CD4-positive, alpha-beta T cell treated with Interleukin-15 for 4 hours (primary cell): ENCODE measurements around the gene METTL9.
"Not testable (repeated sequence)": the region's sequence is repeated elsewhere in the genome, so short reads cannot be mapped to it uniquely, and the experiment has no call there.

Experiments used
- DNase-seq: peaks from one replicate; pipeline ENCODE4 v3.0.0-alpha.2; 2020; ENCODE audit warnings: low spot score

METTL9 gene

DNA sequence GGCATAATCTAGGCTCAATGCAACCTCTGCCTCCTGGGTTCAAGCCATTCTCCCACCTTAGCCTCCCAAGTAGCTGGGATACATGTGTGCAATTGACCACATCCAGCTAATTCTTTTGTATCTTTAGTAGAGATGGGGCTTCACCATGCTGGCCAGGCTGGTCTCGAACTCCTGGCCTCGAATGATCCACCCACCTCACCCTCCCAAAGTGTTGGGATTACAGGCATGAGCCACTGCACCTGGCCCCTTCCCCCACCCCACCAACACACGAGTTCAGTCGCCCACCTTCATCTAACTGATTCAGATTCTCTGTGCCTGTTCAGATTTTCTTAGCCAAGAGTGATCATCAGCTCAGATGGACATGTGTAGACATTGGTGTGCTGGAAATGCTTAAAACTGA lies 25.0 kb upstream of the METTL9 start:
- no peak for DNase-seq

DNA sequence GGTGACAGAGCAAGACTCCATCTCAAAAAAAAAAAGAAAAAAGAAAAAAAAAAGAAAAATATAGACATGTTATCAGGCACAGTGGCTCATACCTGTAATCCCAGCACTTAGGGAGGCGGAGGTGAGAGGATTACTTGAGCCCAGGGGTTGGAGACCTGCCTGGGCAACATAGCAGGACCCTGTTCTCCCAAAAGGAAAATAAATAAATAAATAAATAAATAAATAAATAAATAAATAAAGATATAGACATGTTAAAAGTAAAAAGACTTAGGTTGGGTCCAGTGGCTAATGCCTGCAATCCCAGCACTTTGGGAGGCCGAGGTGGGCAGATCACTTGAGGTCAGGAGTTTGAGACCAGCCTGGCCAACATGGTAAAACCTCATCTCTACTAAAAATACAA lies 23.1 kb upstream of the METTL9 start:
- DNase-seq, result not testable (repeated sequence)

DNA sequence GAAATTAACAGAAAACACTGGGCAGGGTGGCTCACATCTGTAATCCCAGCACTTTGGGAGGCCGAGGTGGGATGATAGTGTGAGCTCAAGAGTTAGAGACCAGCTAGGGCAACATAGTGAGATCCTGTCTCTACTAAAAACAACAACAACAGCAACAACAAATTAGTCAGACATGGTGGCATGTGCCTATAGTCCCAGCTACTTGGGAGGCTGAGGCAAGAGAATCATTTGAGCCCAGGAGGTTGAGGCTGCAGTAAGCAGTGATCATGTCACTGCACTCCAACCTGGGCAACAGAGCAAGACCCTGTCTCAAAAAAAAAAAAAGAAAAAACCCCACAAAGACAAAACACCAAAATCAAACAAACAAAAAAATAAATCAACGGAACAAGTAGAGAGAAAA lies 21.9 kb upstream of the METTL9 start:
- not testable (repeated sequence) for DNase-seq

DNA sequence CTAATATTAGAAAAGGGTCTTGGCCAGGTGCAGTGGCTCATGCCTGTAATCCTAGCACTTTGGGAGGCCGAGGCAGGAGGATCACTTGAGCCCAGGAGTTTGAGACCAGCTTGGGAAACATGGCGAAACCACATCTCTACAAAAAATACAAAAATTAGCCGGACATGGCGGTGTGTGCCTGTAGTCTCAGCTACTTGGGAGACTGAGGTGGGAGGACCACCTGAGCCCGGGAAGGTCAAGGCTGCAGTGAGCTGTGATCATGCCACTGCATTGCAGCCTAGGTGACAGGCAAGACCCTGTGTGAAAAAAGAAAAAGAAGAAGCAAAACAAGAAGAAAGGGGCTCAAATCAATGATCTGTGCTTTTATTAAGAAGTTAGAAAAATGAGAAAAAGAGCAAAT lies 21.1 kb upstream of the METTL9 start:
- not testable (repeated sequence) for DNase-seq

DNA sequence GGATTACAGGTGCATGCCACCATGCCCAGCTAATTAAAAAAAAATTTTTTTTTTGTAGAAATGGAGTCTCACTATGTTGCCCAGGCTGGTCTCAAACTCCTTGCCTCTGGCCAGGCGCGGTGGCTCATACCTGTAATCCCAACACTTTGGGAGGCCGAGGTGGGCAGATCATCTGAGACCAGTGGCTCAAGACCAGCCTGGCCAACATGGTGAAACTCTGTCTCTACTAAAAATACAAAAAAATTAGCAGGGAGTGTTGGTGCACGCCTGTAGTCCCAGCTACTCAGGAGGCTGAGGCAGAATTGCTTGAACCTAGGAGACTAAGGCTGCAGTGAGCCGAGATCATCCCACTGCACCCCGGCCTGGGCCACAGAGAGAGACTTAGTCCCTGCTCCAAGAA lies 19.2 kb upstream of the METTL9 start:
- DNase-seq, result not testable (repeated sequence)

DNA sequence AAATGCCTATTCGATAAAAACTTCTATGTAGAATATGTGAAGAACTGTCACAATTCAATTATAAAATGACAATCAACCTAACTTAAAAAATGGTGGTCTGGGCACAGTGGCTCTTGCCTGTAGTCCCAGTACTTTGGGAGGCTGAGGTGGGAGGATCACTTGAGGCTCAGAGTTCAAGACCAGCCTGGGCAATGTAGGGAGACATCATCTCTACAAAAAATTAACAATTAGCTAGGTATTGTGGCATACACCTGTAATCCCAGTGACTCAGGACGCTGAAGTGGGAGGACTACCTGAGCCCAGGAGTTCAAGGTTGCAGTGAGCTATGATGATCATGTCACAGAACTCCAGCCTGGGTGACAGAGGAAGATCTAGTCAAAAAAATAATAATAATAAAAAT lies 18.6 kb upstream of the METTL9 start:
- DNase-seq, result no peak

DNA sequence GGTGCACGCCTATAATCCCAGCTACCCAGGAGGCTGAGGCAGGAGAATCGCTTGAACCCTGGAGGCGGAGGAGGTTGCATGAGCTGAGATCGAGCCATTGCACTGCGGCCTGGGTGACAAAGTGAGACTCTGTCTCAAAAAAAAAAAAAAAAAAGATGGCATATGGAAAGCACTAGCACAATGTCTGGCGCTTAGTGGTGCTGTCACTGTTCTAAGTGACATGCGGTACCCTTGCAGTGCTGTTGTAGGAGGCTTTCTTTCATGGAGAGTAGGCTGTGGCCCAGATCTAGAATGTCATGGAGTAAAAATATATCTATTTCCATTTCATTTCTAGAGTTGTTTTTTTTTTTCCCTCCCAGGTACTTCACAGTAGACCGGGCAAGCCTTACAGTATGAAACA lies 14.6 kb upstream of the METTL9 start:
- DNase-seq, result no peak

DNA sequence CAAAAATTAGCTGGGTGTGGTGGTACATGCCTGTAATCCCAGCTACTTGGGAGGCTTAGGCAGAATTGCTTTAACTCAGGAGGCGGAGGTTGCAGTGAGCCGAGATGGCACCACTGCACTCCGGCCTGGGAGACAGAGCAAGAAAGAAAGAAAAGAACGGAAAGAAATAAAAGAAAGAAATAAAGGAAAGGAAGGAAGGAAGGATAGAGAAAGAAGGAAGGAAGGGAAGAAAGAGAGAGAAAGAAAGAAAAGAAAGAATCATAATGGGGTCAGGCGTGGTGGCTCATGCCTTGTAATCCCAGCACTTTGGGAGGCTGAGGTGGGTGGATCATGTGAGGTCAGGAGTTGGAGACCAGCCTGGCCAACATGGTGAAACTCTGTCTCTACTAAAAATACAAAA lies 10.8 kb upstream of the METTL9 start:
- not testable (repeated sequence) for DNase-seq

DNA sequence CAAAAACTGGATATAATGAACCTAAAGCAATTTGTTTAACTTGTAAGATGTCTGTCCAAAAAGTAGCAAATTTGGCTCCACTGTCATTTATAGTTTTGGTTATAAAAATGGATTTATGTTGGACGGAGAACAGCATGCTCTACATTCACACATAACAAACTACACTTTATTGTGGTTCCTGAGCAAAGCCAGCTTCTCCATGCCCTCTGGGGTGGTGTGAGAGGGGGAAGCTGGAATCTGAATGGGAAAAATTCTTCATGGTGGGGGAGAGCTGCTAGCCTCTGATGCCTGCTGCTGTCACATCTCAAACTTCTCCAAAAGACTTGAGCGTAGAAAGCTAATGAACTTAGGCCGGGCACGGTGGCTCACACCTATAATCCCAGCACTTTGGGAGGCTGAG lies 9.8 kb upstream of the METTL9 start:
- DNase-seq, result no peak

DNA sequence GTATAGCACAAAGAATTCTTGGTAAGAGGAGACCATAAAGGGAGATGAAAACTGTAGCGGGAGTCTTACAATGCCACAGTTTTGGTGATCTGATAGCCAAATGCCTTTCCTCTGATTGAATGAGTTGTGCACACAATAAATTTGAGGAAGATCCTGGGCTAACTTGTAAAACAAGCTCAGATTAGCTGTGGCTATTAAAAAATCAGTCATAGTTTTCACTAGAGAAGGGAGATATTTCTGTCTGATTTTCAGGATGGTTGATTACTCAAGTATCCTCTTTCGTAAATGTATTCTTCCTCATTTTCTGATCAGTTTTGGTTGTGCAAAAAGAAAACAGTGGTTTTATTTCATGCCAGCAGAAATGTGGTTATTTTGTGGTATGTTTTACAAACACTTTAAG lies 9.1 kb upstream of the METTL9 start:
- DNase-seq, result no peak

DNA sequence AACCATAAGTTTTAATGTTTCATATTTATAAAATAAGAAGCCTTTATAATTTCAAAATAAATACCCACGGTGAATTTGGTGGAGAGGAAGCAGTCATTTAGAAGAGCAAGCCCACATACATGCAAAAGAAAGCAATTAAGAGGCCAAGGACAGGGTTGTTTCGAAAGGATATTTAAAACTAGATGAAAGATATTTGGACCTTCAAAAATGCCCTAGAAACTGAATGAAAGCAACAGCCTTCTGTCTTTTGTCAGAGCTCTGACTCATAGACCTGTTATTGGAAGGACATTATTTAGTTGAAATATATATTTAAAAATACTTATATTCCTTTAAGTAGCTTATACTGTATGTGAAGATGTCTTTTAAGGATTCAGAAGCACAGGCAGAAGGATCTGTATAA lies 8.6 kb upstream of the METTL9 start:
- no peak for DNase-seq

DNA sequence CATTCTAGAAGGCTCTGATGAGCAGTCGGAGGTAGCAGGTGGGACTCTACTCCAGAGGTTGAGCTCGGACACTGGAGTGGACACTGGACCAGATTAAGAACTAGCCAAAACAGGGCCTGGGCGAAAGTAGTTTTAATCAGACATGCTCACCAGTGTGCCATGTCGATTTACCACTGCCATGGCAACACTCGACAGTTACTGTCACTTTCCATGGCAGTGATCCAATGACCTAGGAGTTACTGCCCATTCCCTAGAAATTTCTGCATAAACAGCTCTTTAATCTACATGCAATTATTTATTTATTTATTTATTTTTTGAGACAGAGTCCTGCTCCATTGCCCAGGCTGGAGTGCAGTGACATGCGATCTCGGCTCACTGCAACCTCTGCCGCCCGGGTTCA lies 7.2 kb upstream of the METTL9 start:
- DNase-seq, result no peak

DNA sequence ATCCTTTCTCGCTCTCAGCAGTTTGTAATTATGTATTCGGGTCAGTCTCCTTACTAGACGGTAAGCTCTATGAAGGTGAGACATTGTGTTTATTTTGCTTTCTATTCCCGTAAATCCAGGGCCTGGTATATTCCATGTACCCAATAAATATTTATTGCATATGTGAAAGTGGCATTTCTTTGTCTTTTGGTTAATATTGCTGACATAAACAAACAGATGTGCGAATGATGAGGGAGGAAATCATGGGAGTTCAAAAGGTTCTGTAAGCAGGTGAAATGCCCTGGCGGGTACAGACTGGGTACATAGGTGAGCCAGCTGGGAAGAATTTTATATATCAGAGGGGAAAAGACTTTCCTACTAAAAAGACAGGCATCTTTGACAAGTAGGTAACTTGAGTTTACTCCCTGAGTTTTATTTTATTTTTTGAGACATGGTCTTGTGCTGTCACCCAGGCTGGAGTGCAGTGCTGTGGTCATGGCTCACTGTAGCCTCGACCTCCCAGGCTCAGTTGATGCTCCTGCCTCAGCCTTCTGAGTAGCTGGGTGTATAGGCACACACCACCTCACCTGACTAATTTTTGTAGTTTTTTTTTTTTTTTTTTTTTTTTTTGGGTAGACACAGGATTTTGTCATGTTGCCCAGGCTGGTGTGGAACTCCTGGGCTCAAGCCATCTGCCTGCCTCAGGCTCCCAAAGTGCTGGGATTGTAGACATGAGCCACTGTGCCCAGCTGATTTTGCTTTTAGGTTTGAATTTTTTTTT lies 5.7 kb upstream of the METTL9 start:
- no peak for DNase-seq

DNA sequence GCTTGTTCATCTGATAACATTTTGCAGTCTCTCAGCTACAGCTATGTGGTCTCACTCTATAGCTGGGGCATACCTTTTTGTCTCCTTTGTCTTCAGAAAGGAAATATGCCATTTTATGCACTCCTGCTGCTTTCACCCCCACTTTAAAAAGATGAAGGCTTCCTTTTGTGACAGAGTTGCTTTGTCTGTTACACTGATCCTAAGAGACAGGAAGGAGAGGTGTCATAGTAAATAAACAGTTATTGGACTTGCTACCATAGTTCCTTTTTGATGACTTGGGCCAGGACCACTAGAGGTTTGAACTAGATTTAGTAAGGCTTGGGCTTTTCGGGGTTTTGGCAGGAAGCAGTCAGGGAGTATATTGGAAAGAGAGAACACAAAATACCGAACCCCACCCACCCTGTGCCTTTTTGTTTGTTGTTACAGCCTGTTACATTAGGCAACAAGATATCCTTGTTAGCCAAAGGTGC lies 1.8 kb upstream of the METTL9 start:
- DNase-seq, result no peak

DNA sequence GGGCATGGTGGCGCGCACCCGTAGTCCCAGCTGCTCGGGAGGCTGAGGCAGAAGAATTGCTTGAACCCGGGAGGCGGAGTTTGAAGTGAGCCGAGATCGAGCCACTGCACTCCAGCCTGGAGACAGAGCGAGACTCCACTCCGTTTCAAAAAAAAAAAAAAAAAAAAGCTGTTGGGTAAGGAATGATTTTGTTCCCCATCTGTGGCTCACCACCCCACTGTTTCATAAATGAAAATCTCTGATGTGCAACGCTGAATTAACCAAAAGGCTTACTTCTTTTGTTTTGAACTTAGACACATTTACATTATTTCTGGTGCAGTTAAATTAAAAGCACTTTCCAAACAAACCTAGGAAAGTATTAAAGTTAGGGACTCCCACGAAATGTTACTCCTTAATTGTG lies 1.2 kb upstream of the METTL9 start:
- DNase-seq, result no peak

DNA sequence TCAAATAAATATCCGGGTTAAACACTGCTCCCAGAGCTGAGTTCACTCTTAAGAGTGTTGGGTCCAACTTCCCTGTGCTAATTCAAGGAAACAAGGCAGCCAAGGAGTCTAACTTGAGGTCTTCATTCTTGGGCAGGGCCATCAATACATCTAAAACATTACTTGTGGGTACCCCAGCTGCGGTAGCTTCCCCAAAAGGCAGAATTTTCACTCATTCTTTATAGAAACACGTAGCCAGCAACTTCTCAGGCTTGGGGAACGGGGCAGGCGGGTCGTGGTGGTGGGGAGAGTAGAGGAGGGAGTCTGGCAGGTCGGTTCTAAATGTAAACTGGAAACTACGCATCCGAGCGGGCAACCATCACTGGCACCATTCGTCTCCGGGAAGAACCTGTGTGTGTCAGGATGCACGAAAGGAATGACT lies 666 bp upstream of the METTL9 start:
- DNase-seq, result no peak

DNA sequence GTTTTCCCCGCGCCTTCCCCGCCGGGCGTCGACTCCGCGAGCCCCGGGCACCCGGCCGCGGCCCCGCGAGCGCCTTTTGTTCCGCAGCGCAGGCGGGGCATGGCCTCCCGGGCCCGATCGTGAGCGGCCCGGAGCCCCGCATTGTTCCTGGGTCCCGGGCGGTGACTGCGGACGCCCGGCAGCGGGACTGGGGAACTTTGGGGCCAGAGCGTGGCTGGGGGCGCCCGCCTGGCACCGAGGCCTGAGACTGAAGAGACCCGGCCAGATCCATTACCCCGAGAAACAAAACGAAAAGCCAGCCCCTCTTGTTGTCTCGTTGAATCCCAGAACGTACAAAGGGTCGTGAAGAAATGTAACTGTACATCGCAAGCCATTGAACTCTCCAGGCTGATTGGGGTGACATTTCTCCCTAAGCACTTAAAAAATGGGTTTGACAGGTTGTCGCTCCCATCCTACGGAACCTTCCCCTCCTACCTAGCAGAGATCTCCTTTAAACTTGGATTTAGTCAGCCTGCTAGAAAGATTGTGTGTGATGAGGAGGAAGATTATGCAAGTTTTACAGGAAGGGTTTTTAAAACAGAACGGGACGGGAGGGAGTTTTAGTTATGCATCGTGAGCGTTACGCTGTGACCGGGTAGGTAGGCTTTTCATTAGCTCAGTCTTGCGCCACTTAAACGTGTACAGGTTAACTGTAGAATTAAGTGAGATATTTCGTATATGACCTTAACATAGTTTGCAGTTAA lies 825 bp downstream of the METTL9 start:
- peak; percentile 34 for DNase-seq

DNA sequence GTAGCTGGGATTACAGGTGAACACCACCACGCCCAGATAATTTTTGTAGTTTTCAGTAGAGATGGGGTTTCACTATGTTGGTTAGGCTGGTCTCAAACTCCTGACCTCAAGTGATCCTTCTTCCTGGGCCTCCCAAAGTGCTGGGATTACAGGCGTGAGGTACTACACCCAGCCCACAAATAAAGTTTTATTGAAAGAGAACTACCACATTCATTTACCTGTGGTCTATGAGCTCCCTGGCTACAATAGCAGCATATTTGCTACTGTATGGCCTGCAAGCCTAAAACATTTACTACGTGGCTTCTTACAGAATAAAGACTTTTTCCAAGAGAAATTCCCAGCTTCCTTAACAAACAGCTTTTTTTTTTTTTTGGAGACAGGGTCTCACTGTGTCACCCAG lies 3.4 kb downstream of the METTL9 start:
- no peak for DNase-seq

DNA sequence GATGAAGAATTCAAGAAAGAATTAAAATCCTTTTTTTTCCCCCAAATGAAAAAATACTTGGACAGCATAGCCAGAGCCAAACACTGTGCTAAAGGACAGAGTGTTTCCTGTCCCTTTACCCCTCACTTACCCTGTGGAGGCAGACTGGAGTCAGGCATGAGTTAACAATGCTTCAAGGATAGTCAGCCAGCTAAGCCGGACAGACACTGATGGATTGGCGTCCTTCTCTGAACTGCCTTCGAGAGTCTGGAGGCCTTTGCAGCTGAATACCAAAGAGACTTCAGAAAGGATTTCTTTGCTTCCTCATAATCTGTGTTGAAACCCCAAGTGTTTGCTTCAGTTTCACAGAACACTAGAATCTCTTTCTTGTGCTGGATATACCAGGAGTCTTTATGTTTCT lies 4.6 kb downstream of the METTL9 start:
- DNase-seq, result no peak

DNA sequence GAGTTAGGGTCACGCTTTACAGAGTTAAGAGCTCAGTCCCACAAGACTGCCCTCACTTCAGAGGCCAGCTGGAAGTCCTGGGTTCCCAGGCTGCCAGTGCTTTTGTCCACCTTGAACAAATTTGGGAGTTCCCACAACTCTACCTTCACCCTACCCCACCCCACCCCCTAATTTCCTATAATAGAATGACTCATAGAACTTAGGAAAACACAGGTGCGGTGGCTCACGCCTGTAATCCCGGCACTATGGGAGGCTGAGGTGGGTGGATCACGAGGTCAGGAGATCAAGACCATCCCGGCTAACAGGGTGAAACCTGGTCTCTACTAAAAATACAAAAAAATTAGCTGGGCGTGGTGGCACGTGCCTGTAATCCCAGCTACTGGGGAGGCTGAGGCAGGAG lies 6.5 kb downstream of the METTL9 start:
- DNase-seq, result not testable (repeated sequence)

DNA sequence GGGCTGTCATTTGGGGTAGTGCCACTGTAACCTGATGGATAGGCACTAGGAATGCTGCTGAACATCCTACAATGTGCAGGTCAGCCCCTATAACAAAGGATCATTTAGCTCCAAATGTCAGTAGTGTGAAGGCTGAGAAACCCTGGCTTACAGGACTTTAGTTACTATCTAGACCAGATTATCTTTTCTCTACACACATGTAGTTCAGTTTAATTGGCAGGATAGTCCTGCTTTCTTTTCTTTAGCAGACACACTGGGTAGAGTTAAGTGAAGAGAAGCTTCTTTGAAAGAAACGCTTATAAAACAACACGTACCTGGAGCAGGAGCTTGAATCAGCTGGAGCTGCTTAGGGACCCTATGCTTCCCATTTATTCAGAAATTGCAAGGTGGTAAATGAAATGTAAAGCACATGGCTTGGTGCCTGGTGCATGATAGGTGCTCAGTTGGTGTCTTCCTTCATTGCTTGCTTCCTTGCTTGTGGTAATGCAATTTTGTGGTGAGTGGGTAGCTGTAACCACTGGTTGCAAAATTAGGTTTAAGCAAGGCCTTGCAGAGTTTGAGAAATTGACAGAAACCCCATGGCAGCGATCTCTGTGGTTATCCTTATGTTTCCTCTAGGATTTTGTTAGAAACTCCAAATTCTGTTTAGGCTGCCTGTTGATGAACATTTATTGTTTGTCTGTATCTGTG lies 9.4 kb downstream of the METTL9 start:
- peak; percentile 16 for DNase-seq

DNA sequence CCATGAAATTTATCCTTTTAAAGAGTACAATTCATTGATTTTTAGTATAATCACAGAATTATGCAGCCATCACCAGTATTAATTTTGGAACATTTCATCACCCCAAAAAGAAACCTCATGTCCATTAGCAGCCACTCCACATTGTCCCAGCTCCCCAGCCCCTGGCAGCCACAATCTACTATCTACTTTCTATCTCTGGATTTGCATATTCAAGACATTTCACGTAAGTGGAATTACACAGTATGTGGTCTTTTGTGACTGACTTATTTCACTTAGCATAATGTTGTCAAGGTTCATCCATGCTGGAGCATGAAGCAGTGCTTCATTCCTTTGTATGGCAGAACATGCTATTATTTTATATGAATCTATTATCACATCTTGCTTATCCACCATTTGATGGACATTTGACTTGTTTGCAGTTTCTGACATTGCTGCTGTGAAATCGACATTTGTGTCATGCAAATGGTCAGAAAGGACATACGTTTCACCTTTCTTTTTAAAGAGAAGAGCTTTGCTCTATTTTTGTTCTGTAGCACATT lies 10.7 kb downstream of the METTL9 start:
- DNase-seq, result no peak

DNA sequence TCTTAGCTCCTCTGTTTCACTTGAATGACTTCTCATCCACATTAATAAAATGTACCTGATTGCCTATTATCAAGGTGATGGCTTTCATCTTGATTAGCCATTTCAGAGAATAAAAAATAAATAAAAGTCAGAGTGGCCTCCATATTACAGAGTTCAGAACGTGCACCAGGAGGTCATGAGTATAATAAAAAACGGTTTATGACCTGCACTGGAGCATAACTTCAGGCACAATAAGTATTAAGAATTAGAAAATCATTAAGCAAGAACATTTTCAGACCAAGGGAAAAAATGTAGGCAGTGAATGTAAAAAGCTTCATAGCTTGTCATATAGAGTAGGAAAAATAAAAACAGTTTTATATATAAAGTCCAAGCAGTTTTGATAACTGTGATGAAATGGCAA lies 11.4 kb downstream of the METTL9 start:
- DNase-seq, result no peak
